GM12801 (cell line): ENCODE data around the gene C5AR2.

Experiments
- CTCF ChIP-seq: IDR thresholded peaks from one replicate; pipeline ENCODE4 v1.5.1; 2011; ENCODE audit warnings: control low read depth; ENCODE audit not compliant: insufficient read length; ENCODE audit errors: extremely low read depth

The C5AR2 gene

DNA sequence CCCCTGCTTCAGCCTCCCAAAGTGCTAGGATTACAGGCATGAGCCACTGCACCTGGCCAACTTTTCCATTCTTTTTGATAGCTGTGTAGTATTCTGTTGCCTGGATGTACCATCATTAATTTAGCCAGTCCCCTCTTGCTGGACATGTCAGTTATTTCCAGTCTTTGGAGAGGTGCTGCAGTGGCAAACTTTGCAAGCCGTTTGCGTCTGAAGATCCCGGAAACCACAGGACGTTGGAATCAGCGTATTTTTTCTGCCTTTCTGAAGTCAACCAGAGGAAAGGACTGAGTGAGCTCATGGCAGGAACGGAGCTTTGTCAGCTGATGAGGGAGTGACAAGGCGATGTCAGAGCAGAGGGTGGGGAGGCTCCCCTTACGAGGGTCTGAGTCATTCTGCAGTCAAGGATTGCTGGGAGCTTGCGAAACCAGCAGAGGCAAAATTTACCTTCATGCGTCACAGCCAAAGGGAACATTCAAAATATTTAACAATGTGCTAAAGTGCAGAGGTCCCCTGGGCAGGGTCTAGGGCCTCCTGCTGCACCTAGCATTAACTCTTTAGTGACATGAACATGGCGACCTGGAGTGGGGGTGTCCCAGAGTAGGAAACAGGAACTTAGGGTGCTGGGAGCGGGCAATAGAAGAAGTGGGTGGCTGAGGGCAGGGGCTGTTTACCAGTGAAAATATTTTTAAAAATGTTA, 16.7 kb upstream of the C5AR2 start:
- no peak for TF ChIP-seq CTCF

- TF ChIP-seq CTCF: no peak
Measured at GRCh38 chr19:47316513-47316912, 15.5 kb upstream of the C5AR2 start.

DNA sequence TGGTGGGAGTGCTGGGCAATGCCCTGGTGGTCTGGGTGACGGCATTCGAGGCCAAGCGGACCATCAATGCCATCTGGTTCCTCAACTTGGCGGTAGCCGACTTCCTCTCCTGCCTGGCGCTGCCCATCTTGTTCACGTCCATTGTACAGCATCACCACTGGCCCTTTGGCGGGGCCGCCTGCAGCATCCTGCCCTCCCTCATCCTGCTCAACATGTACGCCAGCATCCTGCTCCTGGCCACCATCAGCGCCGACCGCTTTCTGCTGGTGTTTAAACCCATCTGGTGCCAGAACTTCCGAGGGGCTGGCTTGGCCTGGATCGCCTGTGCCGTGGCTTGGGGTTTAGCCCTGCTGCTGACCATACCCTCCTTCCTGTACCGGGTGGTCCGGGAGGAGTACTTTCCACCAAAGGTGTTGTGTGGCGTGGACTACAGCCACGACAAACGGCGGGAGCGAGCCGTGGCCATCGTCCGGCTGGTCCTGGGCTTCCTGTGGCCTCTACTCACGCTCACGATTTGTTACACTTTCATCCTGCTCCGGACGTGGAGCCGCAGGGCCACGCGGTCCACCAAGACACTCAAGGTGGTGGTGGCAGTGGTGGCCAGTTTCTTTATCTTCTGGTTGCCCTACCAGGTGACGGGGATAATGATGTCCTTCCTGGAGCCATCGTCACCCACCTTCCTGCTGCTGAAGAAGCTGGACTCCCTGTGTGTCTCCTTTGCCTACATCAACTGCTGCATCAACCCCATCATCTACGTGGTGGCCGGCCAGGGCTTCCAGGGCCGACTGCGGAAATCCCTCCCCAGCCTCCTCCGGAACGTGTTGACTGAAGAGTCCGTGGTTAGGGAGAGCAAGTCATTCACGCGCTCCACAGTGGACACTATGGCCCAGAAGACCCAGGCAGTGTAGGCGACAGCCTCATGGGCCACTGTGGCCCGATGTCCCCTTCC, 11.8 kb upstream of the C5AR2 start:
- TF ChIP-seq CTCF: no peak

DNA sequence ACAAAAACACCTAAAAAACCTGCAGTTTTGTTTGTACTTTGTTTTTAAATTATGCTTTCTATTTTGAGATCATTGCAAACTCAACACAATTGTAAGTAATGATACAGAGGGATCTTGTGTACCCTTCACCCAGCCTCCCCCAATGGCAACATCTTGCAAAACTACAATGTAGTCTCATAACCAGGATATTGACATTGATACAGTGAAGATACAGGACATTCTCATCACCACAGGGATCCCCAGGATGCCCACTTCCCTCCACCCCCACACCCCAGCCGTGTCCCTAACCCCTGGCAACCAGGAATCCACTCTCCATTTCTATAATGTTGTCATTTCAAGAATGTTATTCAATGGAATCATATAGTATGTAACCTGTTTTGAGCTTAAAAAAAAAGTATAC, 10.3 kb upstream of the C5AR2 start:
- TF ChIP-seq CTCF: no peak

DNA sequence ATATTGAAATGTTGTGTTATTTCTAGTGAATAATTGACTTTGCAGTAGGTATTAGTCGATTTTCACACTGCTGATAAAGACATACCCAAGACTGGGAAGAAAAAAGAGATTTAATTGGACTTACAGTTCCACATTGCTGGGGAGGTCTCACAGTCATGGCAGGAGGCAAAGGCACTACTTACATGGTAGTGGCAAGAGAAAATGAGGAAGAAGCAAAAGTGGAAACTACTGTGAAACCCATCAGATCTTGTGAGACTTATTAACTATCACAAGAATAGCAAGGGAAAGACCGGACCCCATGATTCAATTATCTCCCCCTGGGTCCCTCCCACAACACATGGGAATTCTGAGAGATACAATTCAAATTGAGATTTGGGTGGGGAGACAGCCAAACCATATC, 9.9 kb upstream of the C5AR2 start:
- no peak for TF ChIP-seq CTCF

DNA sequence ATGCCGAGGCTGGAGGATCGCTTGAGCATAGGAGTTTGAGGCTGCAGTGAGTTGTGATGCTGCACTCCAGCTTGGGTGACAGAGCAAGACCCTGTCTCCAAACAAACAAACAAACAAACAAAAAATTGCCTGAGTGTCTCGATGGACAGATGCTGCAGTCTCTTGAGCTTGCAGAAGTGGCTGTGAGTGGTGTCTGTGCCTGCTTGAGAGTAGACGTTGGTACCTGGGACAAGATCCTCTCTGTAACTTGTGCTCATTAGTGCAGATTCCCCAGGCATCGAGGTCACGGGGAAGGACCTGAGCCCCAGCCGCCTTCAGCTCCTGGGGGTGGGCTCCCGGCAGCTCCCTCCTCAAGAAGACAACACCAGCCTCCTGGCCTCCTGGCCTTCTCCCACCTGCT, 8.6 kb upstream of the C5AR2 start:
- no peak for TF ChIP-seq CTCF

DNA sequence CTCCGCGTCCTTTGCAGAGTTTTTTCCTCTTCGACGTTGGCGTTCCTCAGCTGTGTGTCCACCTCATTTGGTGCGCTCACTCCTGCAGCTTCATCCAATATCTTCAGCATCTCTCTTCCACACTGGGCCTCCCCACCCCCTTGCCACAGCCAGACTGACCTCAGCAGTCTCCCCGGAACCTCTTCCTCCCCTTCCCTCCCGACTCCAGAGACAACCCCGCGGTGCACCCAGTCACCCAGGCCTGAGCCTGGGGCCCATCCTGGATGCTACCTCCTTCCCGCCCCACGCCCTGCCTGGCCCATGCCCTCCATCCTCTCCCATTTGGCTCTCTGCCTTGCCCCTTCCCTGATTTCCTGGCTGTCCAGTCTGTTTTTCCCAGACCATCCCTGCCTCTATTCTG, 8.1 kb upstream of the C5AR2 start:
- no peak for TF ChIP-seq CTCF
